ENCODE results near the gene POMT2. TPM values are rescaled to one million over a fixed set of nuclear protein-coding genes. Genes with fewer than 3 reads are reported as not detected.

The POMT2 gene
- total RNA-seq, 2 donors from 2014 or later, result 16.1 to 33.1 TPM

GRCh38 chr14:77264466-77265186 is 56.1 kb downstream of the POMT2 start:
- Mint-ChIP-seq H3K27me3 (peaks cover 10 to 33% of the 10 kb centered on the region in 2 donors), H3K27ac (no peak overlapping the region), H3K4me3 (no peak overlapping the region), H3K9me3 (no peaks in the 10 kb centered on the region), H3K4me1 (ENCODE audit: low read depth in 2 of 2) (no peaks in the 10 kb centered on the region), H3K36me3 (no peaks in the 10 kb centered on the region)
- ATAC-seq (no peak), DNase-seq (ENCODE audit: low spot score) (no peak)

- no peaks in the 10 kb centered on the region for H3K36me3 Mint-ChIP-seq
- no peak for DNase-seq (ENCODE audit: low spot score)
- no peaks in the 10 kb centered on the region for H3K4me1 Mint-ChIP-seq (ENCODE audit: low read depth in 2 of 2)
- no peak overlapping the region for H3K4me3 Mint-ChIP-seq
- H3K27ac Mint-ChIP-seq, result no peak overlapping the region
- no peak for ATAC-seq
- H3K27me3 Mint-ChIP-seq, result peaks cover 3 to 25% of the 10 kb centered on the region in 2 donors
- no peaks in the 10 kb centered on the region for H3K9me3 Mint-ChIP-seq
These were observed 60.1 kb downstream of the POMT2 start for GRCh38 chr14:77260631-77261030.

GRCh38 chr14:77260199-77260598 is 60.5 kb downstream of the POMT2 start:
- ATAC-seq (no peak), DNase-seq (ENCODE audit: low spot score) (no peak)
- Mint-ChIP-seq H3K4me1 (ENCODE audit: low read depth in 2 of 2) (no peaks in the 10 kb centered on the region), H3K9me3 (no peaks in the 10 kb centered on the region), H3K4me3 (no peak overlapping the region), H3K27me3 (peaks cover 3 to 25% of the 10 kb centered on the region in 2 donors), H3K36me3 (no peaks in the 10 kb centered on the region), H3K27ac (no peak overlapping the region)

- Mint-ChIP-seq H3K4me1 (ENCODE audit: low read depth in 2 of 2) (no peaks in the 10 kb centered on the region), H3K36me3 (no peaks in the 10 kb centered on the region), H3K27me3 (peaks cover 3 to 25% of the 10 kb centered on the region in 2 donors), H3K4me3 (no peak overlapping the region), H3K27ac (no peak overlapping the region), H3K9me3 (no peaks in the 10 kb centered on the region)
- no peak for DNase-seq (ENCODE audit: low spot score)
- no peak for ATAC-seq
These were observed 61.5 kb downstream of the POMT2 start for GRCh38 chr14:77259025-77259715.

- Mint-ChIP-seq H3K4me3 (no peak overlapping the region), H3K9me3 (no peaks in the 10 kb centered on the region), H3K4me1 (ENCODE audit: low read depth in 2 of 2) (no peaks in the 10 kb centered on the region), H3K27me3 (peaks cover 3 to 20% of the 10 kb centered on the region in 2 donors), H3K36me3 (no peaks in the 10 kb centered on the region), H3K27ac (no peak overlapping the region)
- ATAC-seq (no peak), DNase-seq (ENCODE audit: low spot score) (no peak)
These were observed 62.1 kb downstream of the POMT2 start for GRCh38 chr14:77258566-77258965.

GRCh38 chr14:77257700-77258099 is 63.0 kb downstream of the POMT2 start:
- H3K27ac Mint-ChIP-seq, result no peak overlapping the region
- no peak for DNase-seq (ENCODE audit: low spot score)

GRCh38 chr14:77256694-77257093 is 64.0 kb downstream of the POMT2 start:
- ATAC-seq (no peak), DNase-seq (ENCODE audit: low spot score) (no peak)
- Mint-ChIP-seq H3K4me3 (no peak overlapping the region), H3K27ac (no peak overlapping the region), H3K4me1 (ENCODE audit: low read depth in 2 of 2) (no peaks in the 10 kb centered on the region), H3K9me3 (no peaks in the 10 kb centered on the region), H3K36me3 (no peaks in the 10 kb centered on the region), H3K27me3 (peaks cover 0 to 6% of the 10 kb centered on the region in 2 donors)

More at GRCh38 chr14:77257700-77258099, 63.0 kb downstream of the POMT2 start:
- no peak overlapping the region for H3K4me3 Mint-ChIP-seq
- no peaks in the 10 kb centered on the region for H3K9me3 Mint-ChIP-seq
- no peaks in the 10 kb centered on the region for H3K4me1 Mint-ChIP-seq (ENCODE audit: low read depth in 2 of 2)
- no peaks in the 10 kb centered on the region for H3K36me3 Mint-ChIP-seq
- ATAC-seq, result no peak
- peaks cover 3 to 12% of the 10 kb centered on the region in 2 donors for H3K27me3 Mint-ChIP-seq

- ATAC-seq (no peak), DNase-seq (ENCODE audit: low spot score) (no peak)
- Mint-ChIP-seq H3K4me3 (no peak overlapping the region), H3K36me3 (no peaks in the 10 kb centered on the region), H3K9me3 (no peaks in the 10 kb centered on the region), H3K27me3 (no peaks in the 10 kb centered on the region), H3K27ac (no peak overlapping the region), H3K4me1 (ENCODE audit: low read depth in 2 of 2) (no peaks in the 10 kb centered on the region)
These were observed 67.1 kb downstream of the POMT2 start for GRCh38 chr14:77253333-77254190.

- no peak for ATAC-seq
- Mint-ChIP-seq H3K27ac (no peak overlapping the region), H3K36me3 (no peaks in the 10 kb centered on the region)
These were observed 68.8 kb downstream of the POMT2 start for GRCh38 chr14:77251870-77252269.

GRCh38 chr14:77250927-77251326 is 69.8 kb downstream of the POMT2 start:
- Mint-ChIP-seq H3K27ac (no peak overlapping the region), H3K36me3 (no peaks in the 10 kb centered on the region), H3K27me3 (peaks cover 0 to 1% of the 10 kb centered on the region in 2 donors), H3K4me3 (no peak overlapping the region), H3K9me3 (no peaks in the 10 kb centered on the region), H3K4me1 (ENCODE audit: low read depth in 2 of 2) (no peaks in the 10 kb centered on the region)
- DNase-seq (ENCODE audit: low spot score) (no peak), ATAC-seq (no peak)

More at GRCh38 chr14:77251870-77252269, 68.8 kb downstream of the POMT2 start:
- DNase-seq (ENCODE audit: low spot score), result no peak
- H3K27me3 Mint-ChIP-seq, result no peaks in the 10 kb centered on the region
- H3K4me3 Mint-ChIP-seq, result no peak overlapping the region
- H3K9me3 Mint-ChIP-seq, result no peaks in the 10 kb centered on the region
- no peaks in the 10 kb centered on the region for H3K4me1 Mint-ChIP-seq (ENCODE audit: low read depth in 2 of 2)

- H3K27me3 Mint-ChIP-seq, result peaks cover 0 to 4% of the 10 kb centered on the region in 2 donors
- DNase-seq (ENCODE audit: low spot score) (no peak), ATAC-seq (no peak)
- H3K27ac Mint-ChIP-seq, result no peak overlapping the region
- no peak overlapping the region for H3K4me3 Mint-ChIP-seq
- no peaks in the 10 kb centered on the region for H3K36me3 Mint-ChIP-seq
- H3K9me3 Mint-ChIP-seq, result no peaks in the 10 kb centered on the region
- no peaks in the 10 kb centered on the region for H3K4me1 Mint-ChIP-seq (ENCODE audit: low read depth in 2 of 2)
These were observed 71.4 kb downstream of the POMT2 start for GRCh38 chr14:77249286-77249685.

- Mint-ChIP-seq H3K4me3 (no peak overlapping the region), H3K4me1 (ENCODE audit: low read depth in 2 of 2) (no peaks in the 10 kb centered on the region), H3K36me3 (no peaks in the 10 kb centered on the region), H3K9me3 (no peaks in the 10 kb centered on the region), H3K27ac (no peak overlapping the region), H3K27me3 (peaks cover 0 to 4% of the 10 kb centered on the region in 2 donors)
- DNase-seq (ENCODE audit: low spot score) (no peak), ATAC-seq (peak in 1 of 2 donors; percentile 13)
These were observed 72.0 kb downstream of the POMT2 start for GRCh38 chr14:77248666-77249065.

- no peaks in the 10 kb centered on the region for H3K9me3 Mint-ChIP-seq
- no peaks in the 10 kb centered on the region for H3K36me3 Mint-ChIP-seq
- DNase-seq (ENCODE audit: low spot score), result no peak
- no peak overlapping the region for H3K4me3 Mint-ChIP-seq
- no peaks in the 10 kb centered on the region for H3K4me1 Mint-ChIP-seq (ENCODE audit: low read depth in 2 of 2)
- H3K27me3 Mint-ChIP-seq, result peaks cover 0 to 4% of the 10 kb centered on the region in 2 donors
- H3K27ac Mint-ChIP-seq, result no peak overlapping the region
- no peak for ATAC-seq
These were observed 73.9 kb downstream of the POMT2 start for GRCh38 chr14:77246784-77247183.

- Mint-ChIP-seq H3K4me1 (ENCODE audit: low read depth in 2 of 2) (no peaks in the 10 kb centered on the region), H3K27ac (no peak overlapping the region), H3K9me3 (no peaks in the 10 kb centered on the region), H3K27me3 (peaks cover 0 to 4% of the 10 kb centered on the region in 2 donors), H3K36me3 (no peaks in the 10 kb centered on the region), H3K4me3 (no peak overlapping the region)
- ATAC-seq (no peak), DNase-seq (ENCODE audit: low spot score) (no peak)
These were observed 74.9 kb downstream of the POMT2 start for GRCh38 chr14:77245820-77246219.
